Astrocyte (in vitro differentiated cells and primary cell): Measurements from ENCODE around the gene CAPN11.

Source experiments
- CTCF ChIP-seq: IDR thresholded peaks from 2 replicates; pipeline ENCODE4 v1.5.1; 2011; ENCODE audit warnings: low read depth, mild to moderate bottlenecking, inconsistent platforms, low read length, moderate library complexity; ENCODE audit not compliant: insufficient read depth
- EZH2 ChIP-seq: IDR thresholded peaks from 2 replicates; pipeline ENCODE4 v1.6.1; 2012; ENCODE audit warnings: mild to moderate bottlenecking, low read length, inconsistent platforms; ENCODE audit not compliant: insufficient read depth

GRCh38 chr6:44113414-44113813, 45.2 kb upstream of the CAPN11 start:
- peak; percentile 17 for TF ChIP-seq CTCF
- no peak for TF ChIP-seq EZH2
